H1 (cell line): ENCODE data around the gene HLF.

Experiments
- BACH1 ChIP-seq: IDR thresholded peaks from 2 replicates; pipeline ENCODE4 v1.6.1; 2012; ENCODE audit warnings: low read length, improper control_type of control experiment
- CBX5 ChIP-seq: fragments of 300-800, 300-1000 bp; sonication (generic); IDR thresholded peaks from 2 replicates; pipeline ENCODE4 v1.7.1; 2016; ENCODE audit warnings: antibody characterized with exemption, low read length, low read depth
- CEBPB ChIP-seq: IDR thresholded peaks from 2 replicates; pipeline ENCODE4 v1.6.1; 2012; ENCODE audit warnings: low read depth, low read length
- GABPA ChIP-seq: IDR thresholded peaks from 2 replicates; pipeline ENCODE4 v1.6.1; 2011; ENCODE audit warnings: mild to moderate bottlenecking, low read length, moderate library complexity, borderline replicate concordance; ENCODE audit not compliant: insufficient read depth
- MAFK ChIP-seq: IDR thresholded peaks from 2 replicates; pipeline ENCODE4 v1.6.1; 2012; ENCODE audit warnings: low read depth, mild to moderate bottlenecking, improper control_type of control experiment, low read length
- POLR2A ChIP-seq, 2 experiments: IDR thresholded peaks; 1 replicate in 1 of 2; 2 replicates in 1 of 2; pipeline ENCODE4 v1.6.1; 2011; ENCODE audit warnings: low read depth in 2 of 2, low read length in 2 of 2, mild to moderate bottlenecking in 2 of 2; ENCODE audit errors: control extremely low read depth in 1 of 2
- RAD21 ChIP-seq, 2 experiments: IDR thresholded peaks in 1 of 2; conservative IDR thresholded peaks in 1 of 2; 2 replicates each; pipeline ENCODE4 v1.6.1; 2011; ENCODE audit warnings: low read depth in 2 of 2, low read length in 2 of 2, improper control_type of control experiment in 1 of 2, inconsistent platforms in 1 of 2, mild to moderate bottlenecking in 1 of 2, moderate library complexity in 1 of 2
- TAF1 ChIP-seq: IDR thresholded peaks from 2 replicates; pipeline ENCODE4 v1.6.1; 2011; ENCODE audit warnings: mild to moderate bottlenecking, low read depth, low read length
- TF ChIP-seq, protein P1 (sequence below), 3 experiments: IDR thresholded peaks; 1 replicate in 2 of 3; 2 replicates in 1 of 3; pipeline versions ENCODE4 v1.5.1 to v1.6.1; 2011; ENCODE audit warnings: low read length in 3 of 3, mild to moderate bottlenecking in 3 of 3, inconsistent platforms in 2 of 3, low read depth in 1 of 3, moderate library complexity in 1 of 3; ENCODE audit not compliant: insufficient read depth in 1 of 3; ENCODE audit errors: control extremely low read depth in 1 of 3

DNA sequence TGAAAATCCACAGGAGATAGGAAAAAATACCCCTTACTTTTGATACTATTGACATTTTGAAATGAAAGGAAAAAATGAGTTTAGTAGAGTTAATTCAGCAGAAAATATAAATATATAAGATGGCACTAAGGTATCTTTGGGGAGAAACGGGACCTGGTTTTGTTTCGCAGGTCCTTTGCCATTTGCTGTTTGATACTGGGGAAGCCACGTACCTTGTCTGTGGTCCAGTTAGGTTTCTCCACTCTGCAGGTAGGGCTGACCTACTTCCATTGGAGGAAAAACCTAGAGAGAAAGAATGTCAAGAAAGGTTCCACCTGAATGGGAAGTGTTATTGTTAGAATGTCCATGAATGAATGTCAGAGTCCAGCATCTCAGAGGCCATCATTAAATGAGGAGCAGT lies 48.1 kb downstream of the HLF start:
- TF ChIP-seq POLR2A (IDR thresholded peaks at IDR 0.05; ENCODE audit: control extremely low read depth in 1 of 2, low read depth in 2 of 2, low read length in 2 of 2) (no peak), RAD21 (IDR thresholded peaks at IDR 0.05 in 1 of 2, conservative IDR thresholded peaks at IDR 0.05 in 1 of 2; ENCODE audit: low read depth in 2 of 2, low read length in 2 of 2) (no peak), GABPA (no peak), MAFK (no peak), BACH1 (no peak), TAF1 (no peak), CBX5 (no peak), CEBPB (no peak)
- TF ChIP-seq, protein P1, sequence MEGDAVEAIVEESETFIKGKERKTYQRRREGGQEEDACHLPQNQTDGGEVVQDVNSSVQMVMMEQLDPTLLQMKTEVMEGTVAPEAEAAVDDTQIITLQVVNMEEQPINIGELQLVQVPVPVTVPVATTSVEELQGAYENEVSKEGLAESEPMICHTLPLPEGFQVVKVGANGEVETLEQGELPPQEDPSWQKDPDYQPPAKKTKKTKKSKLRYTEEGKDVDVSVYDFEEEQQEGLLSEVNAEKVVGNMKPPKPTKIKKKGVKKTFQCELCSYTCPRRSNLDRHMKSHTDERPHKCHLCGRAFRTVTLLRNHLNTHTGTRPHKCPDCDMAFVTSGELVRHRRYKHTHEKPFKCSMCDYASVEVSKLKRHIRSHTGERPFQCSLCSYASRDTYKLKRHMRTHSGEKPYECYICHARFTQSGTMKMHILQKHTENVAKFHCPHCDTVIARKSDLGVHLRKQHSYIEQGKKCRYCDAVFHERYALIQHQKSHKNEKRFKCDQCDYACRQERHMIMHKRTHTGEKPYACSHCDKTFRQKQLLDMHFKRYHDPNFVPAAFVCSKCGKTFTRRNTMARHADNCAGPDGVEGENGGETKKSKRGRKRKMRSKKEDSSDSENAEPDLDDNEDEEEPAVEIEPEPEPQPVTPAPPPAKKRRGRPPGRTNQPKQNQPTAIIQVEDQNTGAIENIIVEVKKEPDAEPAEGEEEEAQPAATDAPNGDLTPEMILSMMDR (IDR thresholded peaks at IDR 0.05; ENCODE audit: control extremely low read depth in 1 of 3, insufficient read depth in 1 of 3, low read depth in 1 of 3, low read length in 3 of 3): no peak
